Measurements from ENCODE around the gene PTPRM. TPM values are rescaled to one million over a fixed set of nuclear protein-coding genes. Genes with fewer than 3 reads are reported as not detected.

PTPRM gene
- total and polyA plus RNA-seq, 2 experiments from 2014 or later, result 1.6 to 5.3 TPM

DNA sequence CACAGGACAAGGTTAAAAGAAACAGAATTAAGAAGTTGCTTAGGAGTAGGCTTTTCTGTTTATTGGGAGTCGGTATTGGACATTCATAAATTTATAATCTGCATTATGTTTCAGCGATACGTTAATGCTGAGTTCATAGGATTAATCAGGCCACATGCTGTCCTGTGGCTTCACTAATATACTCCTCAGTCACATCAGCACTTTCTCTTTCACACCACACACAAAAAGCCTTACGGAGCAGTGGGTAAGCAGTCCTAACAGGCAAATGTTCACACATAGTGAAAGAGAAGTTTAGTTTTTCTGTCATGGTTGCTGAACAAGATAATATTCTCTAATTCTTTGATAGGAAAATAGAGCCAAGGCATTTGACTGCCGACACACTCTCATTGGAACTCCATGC lies 630.4 kb downstream of the PTPRM start (continued):
- TF ChIP-seq, protein P1, sequence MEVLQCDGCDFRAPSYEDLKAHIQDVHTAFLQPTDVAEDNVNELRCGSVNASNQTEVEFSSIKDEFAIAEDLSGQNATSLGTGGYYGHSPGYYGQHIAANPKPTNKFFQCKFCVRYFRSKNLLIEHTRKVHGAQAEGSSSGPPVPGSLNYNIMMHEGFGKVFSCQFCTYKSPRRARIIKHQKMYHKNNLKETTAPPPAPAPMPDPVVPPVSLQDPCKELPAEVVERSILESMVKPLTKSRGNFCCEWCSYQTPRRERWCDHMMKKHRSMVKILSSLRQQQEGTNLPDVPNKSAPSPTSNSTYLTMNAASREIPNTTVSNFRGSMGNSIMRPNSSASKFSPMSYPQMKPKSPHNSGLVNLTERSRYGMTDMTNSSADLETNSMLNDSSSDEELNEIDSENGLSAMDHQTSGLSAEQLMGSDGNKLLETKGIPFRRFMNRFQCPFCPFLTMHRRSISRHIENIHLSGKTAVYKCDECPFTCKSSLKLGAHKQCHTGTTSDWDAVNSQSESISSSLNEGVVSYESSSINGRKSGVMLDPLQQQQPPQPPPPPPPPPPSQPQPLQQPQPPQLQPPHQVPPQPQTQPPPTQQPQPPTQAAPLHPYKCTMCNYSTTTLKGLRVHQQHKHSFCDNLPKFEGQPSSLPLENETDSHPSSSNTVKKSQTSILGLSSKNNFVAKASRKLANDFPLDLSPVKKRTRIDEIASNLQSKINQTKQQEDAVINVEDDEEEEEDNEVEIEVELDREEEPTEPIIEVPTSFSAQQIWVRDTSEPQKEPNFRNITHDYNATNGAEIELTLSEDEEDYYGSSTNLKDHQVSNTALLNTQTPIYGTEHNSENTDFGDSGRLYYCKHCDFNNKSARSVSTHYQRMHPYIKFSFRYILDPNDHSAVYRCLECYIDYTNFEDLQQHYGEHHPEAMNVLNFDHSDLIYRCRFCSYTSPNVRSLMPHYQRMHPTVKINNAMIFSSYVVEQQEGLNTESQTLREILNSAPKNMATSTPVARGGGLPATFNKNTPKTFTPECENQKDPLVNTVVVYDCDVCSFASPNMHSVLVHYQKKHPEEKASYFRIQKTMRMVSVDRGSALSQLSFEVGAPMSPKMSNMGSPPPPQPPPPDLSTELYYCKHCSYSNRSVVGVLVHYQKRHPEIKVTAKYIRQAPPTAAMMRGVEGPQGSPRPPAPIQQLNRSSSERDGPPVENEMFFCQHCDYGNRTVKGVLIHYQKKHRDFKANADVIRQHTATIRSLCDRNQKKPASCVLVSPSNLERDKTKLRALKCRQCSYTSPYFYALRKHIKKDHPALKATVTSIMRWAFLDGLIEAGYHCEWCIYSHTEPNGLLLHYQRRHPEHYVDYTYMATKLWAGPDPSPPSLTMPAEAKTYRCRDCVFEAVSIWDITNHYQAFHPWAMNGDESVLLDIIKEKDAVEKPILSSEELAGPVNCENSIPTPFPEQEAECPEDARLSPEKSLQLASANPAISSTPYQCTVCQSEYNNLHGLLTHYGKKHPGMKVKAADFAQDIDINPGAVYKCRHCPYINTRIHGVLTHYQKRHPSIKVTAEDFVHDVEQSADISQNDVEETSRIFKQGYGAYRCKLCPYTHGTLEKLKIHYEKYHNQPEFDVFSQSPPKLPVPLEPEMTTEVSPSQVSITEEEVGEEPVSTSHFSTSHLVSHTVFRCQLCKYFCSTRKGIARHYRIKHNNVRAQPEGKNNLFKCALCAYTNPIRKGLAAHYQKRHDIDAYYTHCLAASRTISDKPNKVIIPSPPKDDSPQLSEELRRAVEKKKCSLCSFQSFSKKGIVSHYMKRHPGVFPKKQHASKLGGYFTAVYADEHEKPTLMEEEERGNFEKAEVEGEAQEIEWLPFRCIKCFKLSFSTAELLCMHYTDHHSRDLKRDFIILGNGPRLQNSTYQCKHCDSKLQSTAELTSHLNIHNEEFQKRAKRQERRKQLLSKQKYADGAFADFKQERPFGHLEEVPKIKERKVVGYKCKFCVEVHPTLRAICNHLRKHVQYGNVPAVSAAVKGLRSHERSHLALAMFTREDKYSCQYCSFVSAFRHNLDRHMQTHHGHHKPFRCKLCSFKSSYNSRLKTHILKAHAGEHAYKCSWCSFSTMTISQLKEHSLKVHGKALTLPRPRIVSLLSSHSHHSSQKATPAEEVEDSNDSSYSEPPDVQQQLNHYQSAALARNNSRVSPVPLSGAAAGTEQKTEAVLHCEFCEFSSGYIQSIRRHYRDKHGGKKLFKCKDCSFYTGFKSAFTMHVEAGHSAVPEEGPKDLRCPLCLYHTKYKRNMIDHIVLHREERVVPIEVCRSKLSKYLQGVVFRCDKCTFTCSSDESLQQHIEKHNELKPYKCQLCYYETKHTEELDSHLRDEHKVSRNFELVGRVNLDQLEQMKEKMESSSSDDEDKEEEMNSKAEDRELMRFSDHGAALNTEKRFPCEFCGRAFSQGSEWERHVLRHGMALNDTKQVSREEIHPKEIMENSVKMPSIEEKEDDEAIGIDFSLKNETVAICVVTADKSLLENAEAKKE (CRISPR knock-in tag; IDR thresholded peaks at IDR 0.05), result no peak
- TF ChIP-seq ZNF114 (CRISPR knock-in tag; IDR thresholded peaks at IDR 0.05) (no peak), ZNF331 (CRISPR knock-in tag; IDR thresholded peaks at IDR 0.05; ENCODE audit: low read depth) (no peak)
- TF ChIP-seq, protein P2, sequence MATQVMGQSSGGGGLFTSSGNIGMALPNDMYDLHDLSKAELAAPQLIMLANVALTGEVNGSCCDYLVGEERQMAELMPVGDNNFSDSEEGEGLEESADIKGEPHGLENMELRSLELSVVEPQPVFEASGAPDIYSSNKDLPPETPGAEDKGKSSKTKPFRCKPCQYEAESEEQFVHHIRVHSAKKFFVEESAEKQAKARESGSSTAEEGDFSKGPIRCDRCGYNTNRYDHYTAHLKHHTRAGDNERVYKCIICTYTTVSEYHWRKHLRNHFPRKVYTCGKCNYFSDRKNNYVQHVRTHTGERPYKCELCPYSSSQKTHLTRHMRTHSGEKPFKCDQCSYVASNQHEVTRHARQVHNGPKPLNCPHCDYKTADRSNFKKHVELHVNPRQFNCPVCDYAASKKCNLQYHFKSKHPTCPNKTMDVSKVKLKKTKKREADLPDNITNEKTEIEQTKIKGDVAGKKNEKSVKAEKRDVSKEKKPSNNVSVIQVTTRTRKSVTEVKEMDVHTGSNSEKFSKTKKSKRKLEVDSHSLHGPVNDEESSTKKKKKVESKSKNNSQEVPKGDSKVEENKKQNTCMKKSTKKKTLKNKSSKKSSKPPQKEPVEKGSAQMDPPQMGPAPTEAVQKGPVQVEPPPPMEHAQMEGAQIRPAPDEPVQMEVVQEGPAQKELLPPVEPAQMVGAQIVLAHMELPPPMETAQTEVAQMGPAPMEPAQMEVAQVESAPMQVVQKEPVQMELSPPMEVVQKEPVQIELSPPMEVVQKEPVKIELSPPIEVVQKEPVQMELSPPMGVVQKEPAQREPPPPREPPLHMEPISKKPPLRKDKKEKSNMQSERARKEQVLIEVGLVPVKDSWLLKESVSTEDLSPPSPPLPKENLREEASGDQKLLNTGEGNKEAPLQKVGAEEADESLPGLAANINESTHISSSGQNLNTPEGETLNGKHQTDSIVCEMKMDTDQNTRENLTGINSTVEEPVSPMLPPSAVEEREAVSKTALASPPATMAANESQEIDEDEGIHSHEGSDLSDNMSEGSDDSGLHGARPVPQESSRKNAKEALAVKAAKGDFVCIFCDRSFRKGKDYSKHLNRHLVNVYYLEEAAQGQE (IDR thresholded peaks at IDR 0.05; ENCODE audit: unreplicated experiment), result no peak

DNA sequence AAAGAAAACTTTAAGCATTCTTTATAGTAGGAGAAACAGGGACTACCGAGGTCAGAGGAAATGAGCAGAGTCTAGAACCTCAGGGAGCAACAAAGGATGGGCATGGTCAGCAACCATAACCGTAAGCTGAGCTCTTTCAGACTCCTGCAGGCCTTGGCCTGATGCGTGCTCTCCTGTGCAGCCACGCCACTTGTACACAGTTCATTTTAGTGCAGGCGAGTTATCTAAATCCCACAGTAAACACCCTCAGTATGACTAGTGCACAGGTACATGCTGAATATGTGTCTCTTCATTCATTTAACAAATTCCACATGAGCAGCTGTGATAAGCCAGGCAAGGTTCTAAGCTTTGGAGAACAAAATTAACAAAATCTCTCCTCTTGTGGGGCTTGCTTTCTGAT lies 640.9 kb downstream of the PTPRM start:
- Histone ChIP-seq H3K79me2 (replicated peaks; ENCODE audit: insufficient read depth) (no peaks in the 10 kb centered on the region), H3K4me3 (no peak overlapping the region), H3K4me2 (no peak overlapping the region), H3K4me1 (ENCODE audit: insufficient read depth) (no peaks in the 10 kb centered on the region), H3K36me3 (ENCODE audit: insufficient read depth) (no peaks in the 10 kb centered on the region), H3F3A (replicated peaks; ENCODE audit: low read depth) (no peaks in the 10 kb centered on the region), H3K9me2 (ENCODE audit: insufficient read depth) (peaks cover 8% of the 10 kb centered on the region; the same call in 1 of the 2 replicates), H4K20me1 (replicated peaks; ENCODE audit: insufficient read depth) (no peaks in the 10 kb centered on the region), H3K27me3 (ENCODE audit: insufficient read depth) (no peaks in the 10 kb centered on the region), H2AFZ (no peak overlapping the region), H3K27ac (ENCODE audit: low read depth) (no peak overlapping the region)
- ATAC-seq (no peak), DNase-seq (ENCODE audit: low spot score) (no peak)
- Mint-ChIP-seq H3K27me3 (ENCODE audit: insufficient read depth, low read depth, poor library complexity) (peaks cover 2% of the 10 kb centered on the region), H3K4me3 (no peak overlapping the region), H3K27ac (no peak overlapping the region), H3K4me1 (no peaks in the 10 kb centered on the region), H3K9me3 (no peaks in the 10 kb centered on the region; the same call in 2 of the 3 replicates), H3K36me3 (ENCODE audit: low read depth) (no peaks in the 10 kb centered on the region)
- TF ChIP-seq STAT1 (IDR thresholded peaks at IDR 0.05; ENCODE audit: unreplicated experiment) (no peak), NANOG (IDR thresholded peaks at IDR 0.05; ENCODE audit: borderline replicate concordance) (no peak), ZNF331 (CRISPR knock-in tag; IDR thresholded peaks at IDR 0.05; ENCODE audit: low read depth) (no peak)
- TF ChIP-seq, protein P3, sequence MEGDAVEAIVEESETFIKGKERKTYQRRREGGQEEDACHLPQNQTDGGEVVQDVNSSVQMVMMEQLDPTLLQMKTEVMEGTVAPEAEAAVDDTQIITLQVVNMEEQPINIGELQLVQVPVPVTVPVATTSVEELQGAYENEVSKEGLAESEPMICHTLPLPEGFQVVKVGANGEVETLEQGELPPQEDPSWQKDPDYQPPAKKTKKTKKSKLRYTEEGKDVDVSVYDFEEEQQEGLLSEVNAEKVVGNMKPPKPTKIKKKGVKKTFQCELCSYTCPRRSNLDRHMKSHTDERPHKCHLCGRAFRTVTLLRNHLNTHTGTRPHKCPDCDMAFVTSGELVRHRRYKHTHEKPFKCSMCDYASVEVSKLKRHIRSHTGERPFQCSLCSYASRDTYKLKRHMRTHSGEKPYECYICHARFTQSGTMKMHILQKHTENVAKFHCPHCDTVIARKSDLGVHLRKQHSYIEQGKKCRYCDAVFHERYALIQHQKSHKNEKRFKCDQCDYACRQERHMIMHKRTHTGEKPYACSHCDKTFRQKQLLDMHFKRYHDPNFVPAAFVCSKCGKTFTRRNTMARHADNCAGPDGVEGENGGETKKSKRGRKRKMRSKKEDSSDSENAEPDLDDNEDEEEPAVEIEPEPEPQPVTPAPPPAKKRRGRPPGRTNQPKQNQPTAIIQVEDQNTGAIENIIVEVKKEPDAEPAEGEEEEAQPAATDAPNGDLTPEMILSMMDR (conservative IDR thresholded peaks at IDR 0.05; ENCODE audit: low read depth in 2 of 2), result no peak
- TF ChIP-seq, protein P4, sequence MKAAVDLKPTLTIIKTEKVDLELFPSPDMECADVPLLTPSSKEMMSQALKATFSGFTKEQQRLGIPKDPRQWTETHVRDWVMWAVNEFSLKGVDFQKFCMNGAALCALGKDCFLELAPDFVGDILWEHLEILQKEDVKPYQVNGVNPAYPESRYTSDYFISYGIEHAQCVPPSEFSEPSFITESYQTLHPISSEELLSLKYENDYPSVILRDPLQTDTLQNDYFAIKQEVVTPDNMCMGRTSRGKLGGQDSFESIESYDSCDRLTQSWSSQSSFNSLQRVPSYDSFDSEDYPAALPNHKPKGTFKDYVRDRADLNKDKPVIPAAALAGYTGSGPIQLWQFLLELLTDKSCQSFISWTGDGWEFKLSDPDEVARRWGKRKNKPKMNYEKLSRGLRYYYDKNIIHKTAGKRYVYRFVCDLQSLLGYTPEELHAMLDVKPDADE (IDR thresholded peaks at IDR 0.05), result no peak
- TF ChIP-seq, protein P2 (IDR thresholded peaks at IDR 0.05; ENCODE audit: unreplicated experiment), result no peak
